ENCODE results near the gene COL6A1. TPM values are rescaled to one million over a fixed set of nuclear protein-coding genes. Genes with fewer than 3 reads are reported as not detected.
A peak's percentile ranks its signal among the peaks of the same experiment; 100 is the strongest.
"Not testable (repeated sequence)": the region's sequence is repeated elsewhere in the genome, so short reads cannot be mapped to it uniquely, and the experiment has no call there.

Gene COL6A1
- total RNA-seq, 4 donors from 2014 or later, result 25.0 to 242 (median 54.9) TPM

DNA sequence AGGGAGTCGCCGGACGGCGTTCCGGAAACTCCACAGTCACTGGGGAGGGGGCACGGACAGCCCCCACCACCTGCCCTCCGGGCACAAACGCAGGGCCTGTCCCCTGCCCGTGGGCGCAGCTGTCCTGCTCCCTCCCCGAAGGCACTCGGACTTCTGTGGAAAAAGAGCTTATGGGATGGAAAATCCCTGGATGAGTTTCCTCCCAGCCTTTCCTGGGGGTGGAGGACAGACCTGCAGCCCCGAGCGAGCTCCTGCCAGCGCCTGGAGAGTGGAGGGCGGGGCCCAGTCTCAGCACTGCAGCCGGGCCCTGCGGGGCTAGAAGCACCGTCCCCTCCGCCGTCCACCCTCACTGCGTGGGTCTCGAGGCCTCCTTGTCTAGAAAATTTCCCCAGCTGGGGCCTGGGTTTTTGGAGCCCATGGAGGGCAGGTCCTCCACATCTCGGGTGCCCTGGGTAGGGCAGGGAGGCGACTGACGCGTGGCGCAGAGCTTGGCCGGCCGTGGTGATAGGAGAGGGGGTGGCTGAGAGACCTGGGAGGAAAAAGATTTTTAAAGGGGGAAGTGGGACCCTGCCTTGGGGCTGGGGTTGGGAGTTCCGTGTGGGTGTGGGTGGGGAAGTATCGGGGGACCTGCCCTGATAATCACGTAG is 6.4 kb upstream of the COL6A1 start:
- Histone ChIP-seq H3K4me3 (peak overlapping the region in 2 of 4 donors; percentile 51 to 64), H3K4me1 (peaks cover 43 to 85% (median 44%) of the 10 kb centered on the region in 3 donors), H3K9me3 (no peaks in the 10 kb centered on the region), H3K27me3 (peaks cover 0 to 92% (median 11%) of the 10 kb centered on the region in 4 donors), H3K27ac (peak overlapping the region; percentile 74 to 94 (median 90)), H3K36me3 (no peaks in the 10 kb centered on the region)
- intact Hi-C loops (cut with DNase I), result loop anchor here (10.0 kb wide), 1 partner anchor 130 kb away; no protein-coding TSS in a partner anchor
- no peak for DNase-seq
- TF ChIP-seq, protein P1, sequence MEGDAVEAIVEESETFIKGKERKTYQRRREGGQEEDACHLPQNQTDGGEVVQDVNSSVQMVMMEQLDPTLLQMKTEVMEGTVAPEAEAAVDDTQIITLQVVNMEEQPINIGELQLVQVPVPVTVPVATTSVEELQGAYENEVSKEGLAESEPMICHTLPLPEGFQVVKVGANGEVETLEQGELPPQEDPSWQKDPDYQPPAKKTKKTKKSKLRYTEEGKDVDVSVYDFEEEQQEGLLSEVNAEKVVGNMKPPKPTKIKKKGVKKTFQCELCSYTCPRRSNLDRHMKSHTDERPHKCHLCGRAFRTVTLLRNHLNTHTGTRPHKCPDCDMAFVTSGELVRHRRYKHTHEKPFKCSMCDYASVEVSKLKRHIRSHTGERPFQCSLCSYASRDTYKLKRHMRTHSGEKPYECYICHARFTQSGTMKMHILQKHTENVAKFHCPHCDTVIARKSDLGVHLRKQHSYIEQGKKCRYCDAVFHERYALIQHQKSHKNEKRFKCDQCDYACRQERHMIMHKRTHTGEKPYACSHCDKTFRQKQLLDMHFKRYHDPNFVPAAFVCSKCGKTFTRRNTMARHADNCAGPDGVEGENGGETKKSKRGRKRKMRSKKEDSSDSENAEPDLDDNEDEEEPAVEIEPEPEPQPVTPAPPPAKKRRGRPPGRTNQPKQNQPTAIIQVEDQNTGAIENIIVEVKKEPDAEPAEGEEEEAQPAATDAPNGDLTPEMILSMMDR (IDR thresholded peaks at IDR 0.05), result no peak
- peak in 1 of 4 donors; percentile 25 for TF ChIP-seq POLR2A (IDR thresholded peaks at IDR 0.05)
- 14 to 22% methylated on average over 8 to 17 of the region's 33 CpGs for WGBS, 2 donors

DNA sequence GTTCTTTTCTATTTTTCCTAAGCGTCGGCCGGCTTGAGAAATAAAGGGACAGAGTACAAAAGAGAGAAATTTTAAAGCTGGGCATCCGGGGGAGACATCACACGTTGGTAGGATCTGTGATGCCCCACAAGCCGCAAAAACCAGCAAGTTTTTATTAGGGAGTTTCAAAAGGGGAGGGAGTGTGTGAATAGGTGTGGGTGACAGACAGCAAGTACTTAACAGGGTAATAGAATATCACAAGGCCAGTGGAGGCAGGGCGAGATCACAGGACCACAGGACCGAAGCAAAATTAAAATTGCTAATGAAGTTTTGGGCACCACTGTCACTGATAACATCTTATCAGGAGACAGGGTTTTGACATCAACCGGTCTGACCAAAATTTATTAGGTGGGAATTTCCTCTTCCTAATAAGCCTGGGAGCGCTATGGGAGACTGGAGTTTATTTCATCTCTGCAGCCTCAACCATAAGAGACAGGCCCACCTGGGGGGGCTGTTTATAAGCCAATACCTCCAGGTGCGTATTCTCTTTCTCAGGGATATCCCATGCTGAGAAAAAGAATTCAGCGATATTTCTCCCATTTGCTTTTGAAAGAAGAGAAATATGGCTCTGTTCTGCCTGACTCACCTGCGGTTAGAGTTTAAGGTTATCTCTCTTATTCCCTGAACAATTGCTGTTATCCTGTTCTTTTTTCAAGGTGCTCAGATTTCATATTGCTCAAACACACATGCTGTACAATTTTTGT is 5.7 kb upstream of the COL6A1 start:
- not testable (repeated sequence) for H3K4me3 ChIP-seq
- H3K4me1 ChIP-seq, result peaks cover 38 to 82% (median 43%) of the 10 kb centered on the region in 3 donors

DNA sequence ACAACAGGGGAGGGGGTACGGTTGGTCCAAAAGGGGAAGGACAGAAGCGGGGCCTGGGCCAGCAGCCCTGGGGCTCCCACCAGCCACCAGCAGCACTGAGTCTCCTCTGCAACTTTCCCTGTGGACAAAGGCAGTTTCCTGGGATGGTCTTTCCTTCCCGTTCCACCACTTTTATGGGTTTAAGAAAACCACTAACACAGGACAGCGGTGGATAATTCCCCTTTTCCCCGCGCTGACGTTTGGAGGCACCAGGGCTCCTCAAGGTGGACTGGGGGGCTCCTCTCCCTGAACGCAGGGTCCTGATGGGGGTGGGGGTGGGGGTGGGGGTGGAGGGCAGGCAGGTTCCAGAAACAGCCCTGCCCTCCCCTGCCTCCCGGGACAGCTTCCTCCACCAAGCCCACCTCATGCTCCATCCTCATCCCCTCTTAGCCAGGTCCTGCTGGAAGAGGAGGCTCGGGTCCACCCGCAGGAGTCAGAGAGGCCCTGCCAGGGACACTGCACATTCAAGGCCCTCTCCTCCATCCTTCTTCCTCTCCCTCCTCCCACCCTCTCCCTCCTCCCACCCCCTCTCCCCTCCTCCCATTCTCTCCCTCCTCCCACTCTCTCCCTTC is 4.8 kb upstream of the COL6A1 start:
- no peaks in the 10 kb centered on the region for H3K36me3 ChIP-seq
- TF ChIP-seq, protein P1 (IDR thresholded peaks at IDR 0.05), result no peak
- TF ChIP-seq POLR2A (IDR thresholded peaks at IDR 0.05), result no peak
- 55 to 58% methylated on average over 5 to 8 of the region's 11 CpGs for WGBS, 2 donors
- H3K4me1 ChIP-seq, result peaks cover 31 to 80% (median 35%) of the 10 kb centered on the region in 3 donors
- H3K9me3 ChIP-seq, result no peaks in the 10 kb centered on the region
- intact Hi-C loops (cut with DNase I), result loop anchor here (10.0 kb wide), 1 partner anchor 128 kb away; no protein-coding TSS in a partner anchor
- DNase-seq, result no peak
- no peak overlapping the region for H3K4me3 ChIP-seq
- H3K27me3 ChIP-seq, result peaks cover 0 to 80% (median 11%) of the 10 kb centered on the region in 4 donors
- H3K27ac ChIP-seq, result peak overlapping the region in 3 of 4 donors; percentile 82 to 90 (median 83)

More for the DNA sequence above, 5.7 kb upstream of the COL6A1 start:
- not testable (repeated sequence) for DNase-seq, H3K9me3 ChIP-seq, H3K36me3 ChIP-seq
- intact Hi-C loops (cut with DNase I), result loop anchor here (10.0 kb wide), 1 partner anchor 129 kb away; no protein-coding TSS in a partner anchor
- 54 to 58% methylated on average over 13 of the region's 13 CpGs for WGBS, 2 donors
- peak overlapping the region; percentile 74 to 94 (median 90) for H3K27ac ChIP-seq
- peaks cover 0 to 87% (median 11%) of the 10 kb centered on the region in 4 donors for H3K27me3 ChIP-seq

DNA sequence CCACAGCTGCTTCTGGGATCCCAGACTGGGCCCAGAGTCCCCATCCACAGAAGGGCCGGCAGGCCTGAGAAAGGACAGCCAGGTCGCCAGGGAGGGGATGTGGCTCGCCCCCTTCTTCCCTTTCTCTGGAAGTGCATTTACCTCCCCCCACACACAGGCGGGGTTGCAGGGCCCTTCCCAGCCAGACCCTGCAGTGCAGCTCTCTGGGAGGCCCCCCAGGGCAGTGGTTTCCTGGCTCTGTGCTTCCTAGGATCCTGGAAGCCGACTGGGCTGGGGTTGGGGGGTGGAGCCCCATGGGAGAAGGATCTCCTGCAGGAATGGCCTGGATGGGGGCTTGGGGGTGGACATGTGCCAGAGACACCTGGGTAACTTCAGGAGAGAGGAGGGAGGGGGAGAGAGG is 4.2 kb upstream of the COL6A1 start:
- Histone ChIP-seq H3K4me3 (no peak overlapping the region), H3K9me3 (no peaks in the 10 kb centered on the region), H3K27ac (peak overlapping the region; percentile 34 to 90 (median 82)), H3K4me1 (peaks cover 28 to 80% (median 29%) of the 10 kb centered on the region in 3 donors), H3K36me3 (no peaks in the 10 kb centered on the region), H3K27me3 (peaks cover 0 to 80% (median 11%) of the 10 kb centered on the region in 4 donors)
- DNase-seq, result no peak
- WGBS, 2 donors, result 55% methylated on average over 2 of the region's 5 CpGs; no CpG with 5 or more reads in 1 of the 2 donors
- intact Hi-C loops (cut with DNase I), result loop anchor here (10.0 kb wide), 1 partner anchor 127 kb away; no protein-coding TSS in a partner anchor
- TF ChIP-seq, protein P1 (IDR thresholded peaks at IDR 0.05), result no peak

DNA sequence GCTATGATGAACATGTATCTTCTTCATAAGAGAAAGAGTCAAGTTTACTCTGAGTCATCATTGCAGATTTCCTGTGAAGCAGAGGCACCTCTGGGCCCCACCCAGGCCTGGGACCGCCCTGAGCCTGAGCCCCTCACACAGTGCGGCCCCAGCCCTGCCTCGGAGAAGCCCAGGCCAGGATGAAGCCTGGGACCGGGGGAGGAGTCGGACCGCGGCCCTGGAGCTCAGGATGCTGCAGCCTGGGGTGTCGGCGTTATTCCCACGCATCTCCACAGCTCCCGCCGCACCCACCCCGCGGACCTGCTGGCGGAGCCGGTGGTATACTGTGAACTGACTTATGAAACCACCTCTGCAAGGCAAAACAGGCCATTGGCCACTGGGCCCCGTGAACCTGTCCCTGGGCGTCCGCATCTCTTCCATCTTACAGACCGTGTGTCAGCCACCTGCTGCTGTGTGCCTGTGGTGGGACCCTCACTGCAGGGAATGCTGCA is 2.4 kb upstream of the COL6A1 start:
- intact Hi-C loops (cut with DNase I), result loop anchor here (10.0 kb wide), 1 partner anchor 126 kb away; no protein-coding TSS in a partner anchor
- Histone ChIP-seq H3K4me1 (peaks cover 12 to 80% (median 19%) of the 10 kb centered on the region in 3 donors), H3K4me3 (no peak overlapping the region), H3K27me3 (peaks cover 0 to 72% (median 5%) of the 10 kb centered on the region in 4 donors), H3K27ac (peak overlapping the region in 3 of 4 donors; percentile 82 to 90 (median 83)), H3K9me3 (no peaks in the 10 kb centered on the region), H3K36me3 (no peaks in the 10 kb centered on the region)
- WGBS, 2 donors, result 69% methylated on average over 3 of the region's 20 CpGs; no CpG with 5 or more reads in 1 of the 2 donors
- TF ChIP-seq POLR2A (IDR thresholded peaks at IDR 0.05), result no peak
- no peak for DNase-seq
